ENCODE measurements around the gene TCF12.

- TF ChIP-seq CTCF (conservative IDR thresholded peaks at IDR 0.05; ENCODE audit: low read length): no peak
- TF ChIP-seq EZH2phosphoT487 (IDR thresholded peaks at IDR 0.05; ENCODE audit: borderline replicate concordance): no peak
Measured at GRCh38 chr15:57149196-57149595, 230.8 kb downstream of the TCF12 start.
